ENCODE results near the gene CABCOCO1. TPM values are rescaled to one million over a fixed set of nuclear protein-coding genes. Genes with fewer than 3 reads are reported as not detected.

CABCOCO1 gene
- total and polyA plus RNA-seq, 2 donors, result 0.14 to 0.43 TPM

DNA sequence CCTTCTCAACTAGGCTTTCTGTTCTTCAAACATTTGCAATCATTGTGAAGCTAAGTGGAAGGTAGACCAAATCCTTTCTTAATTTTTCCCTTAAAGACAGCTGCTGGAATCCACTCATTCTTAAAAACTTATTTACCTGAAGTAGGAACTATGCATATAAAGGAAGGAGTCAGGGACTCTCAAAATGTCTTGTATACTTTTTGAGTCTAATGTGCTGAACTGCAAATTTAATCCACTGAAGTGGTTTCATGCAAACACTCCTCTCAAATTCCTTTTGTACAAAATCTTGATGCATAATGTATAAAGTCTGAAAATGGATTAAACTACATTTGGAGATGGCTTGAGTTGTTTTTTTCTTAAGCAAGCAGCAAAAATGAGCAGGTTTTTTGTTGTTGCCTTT, 118.0 kb downstream of the CABCOCO1 start:
- no peak overlapping the region for H3K27ac ChIP-seq (ENCODE audit: low read depth in 1 of 2, low read length in 1 of 2)
- no peak overlapping the region for H3K4me3 ChIP-seq (ENCODE audit: low read length in 2 of 2)
- no peak for DNase-seq (ENCODE audit: low read depth in 6 of 9, low spot score in 9 of 9)
- H3K27me3 ChIP-seq (ENCODE audit: control insufficient read depth in 2 of 2, insufficient read depth in 1 of 2, low read length in 1 of 2), result no peaks in the 10 kb centered on the region
- H3K36me3 ChIP-seq (ENCODE audit: control insufficient read depth in 2 of 2, insufficient read depth in 2 of 2, low read length in 1 of 2), result no peaks in the 10 kb centered on the region
- no peaks in the 10 kb centered on the region for H3K9me3 ChIP-seq (ENCODE audit: control insufficient read depth in 2 of 2, insufficient read depth in 1 of 2, low read length in 1 of 2)
- H3K4me1 ChIP-seq (ENCODE audit: control insufficient read depth in 2 of 2, insufficient read depth in 2 of 2, low read length in 2 of 2), result no peaks in the 10 kb centered on the region

DNA sequence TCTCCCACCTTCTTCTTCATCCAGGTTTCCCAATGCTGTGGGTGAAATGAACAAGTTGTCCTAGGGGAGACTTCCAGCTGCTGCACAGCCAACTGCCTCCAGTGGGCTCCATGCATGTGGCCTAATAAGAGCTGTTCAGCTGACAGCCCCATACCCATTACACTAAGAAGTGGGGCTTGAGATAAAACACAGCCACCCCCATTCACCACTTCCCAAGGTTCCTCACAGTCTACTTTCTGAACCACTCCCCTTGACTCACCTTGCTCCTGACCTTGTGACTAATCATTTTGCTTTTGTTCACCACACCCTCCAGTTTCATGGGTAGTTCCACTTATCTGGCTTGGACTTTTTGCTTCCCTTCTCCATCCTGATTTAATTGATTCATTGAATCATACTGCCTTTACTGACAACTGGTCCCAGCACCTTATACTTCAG, 119.3 kb downstream of the CABCOCO1 start:
- DNase-seq (ENCODE audit: low read depth in 6 of 9, low spot score in 9 of 9), result no peak
- Histone ChIP-seq H3K9me3 (ENCODE audit: control insufficient read depth in 2 of 2, insufficient read depth in 1 of 2, low read length in 1 of 2) (no peaks in the 10 kb centered on the region), H3K27ac (ENCODE audit: low read depth in 1 of 2, low read length in 1 of 2) (no peak overlapping the region), H3K4me3 (ENCODE audit: low read length in 2 of 2) (no peak overlapping the region), H3K4me1 (ENCODE audit: control insufficient read depth in 2 of 2, insufficient read depth in 2 of 2, low read length in 2 of 2) (no peaks in the 10 kb centered on the region), H3K27me3 (ENCODE audit: control insufficient read depth in 2 of 2, insufficient read depth in 1 of 2, low read length in 1 of 2) (no peaks in the 10 kb centered on the region), H3K36me3 (ENCODE audit: control insufficient read depth in 2 of 2, insufficient read depth in 2 of 2, low read length in 1 of 2) (no peaks in the 10 kb centered on the region)

DNA sequence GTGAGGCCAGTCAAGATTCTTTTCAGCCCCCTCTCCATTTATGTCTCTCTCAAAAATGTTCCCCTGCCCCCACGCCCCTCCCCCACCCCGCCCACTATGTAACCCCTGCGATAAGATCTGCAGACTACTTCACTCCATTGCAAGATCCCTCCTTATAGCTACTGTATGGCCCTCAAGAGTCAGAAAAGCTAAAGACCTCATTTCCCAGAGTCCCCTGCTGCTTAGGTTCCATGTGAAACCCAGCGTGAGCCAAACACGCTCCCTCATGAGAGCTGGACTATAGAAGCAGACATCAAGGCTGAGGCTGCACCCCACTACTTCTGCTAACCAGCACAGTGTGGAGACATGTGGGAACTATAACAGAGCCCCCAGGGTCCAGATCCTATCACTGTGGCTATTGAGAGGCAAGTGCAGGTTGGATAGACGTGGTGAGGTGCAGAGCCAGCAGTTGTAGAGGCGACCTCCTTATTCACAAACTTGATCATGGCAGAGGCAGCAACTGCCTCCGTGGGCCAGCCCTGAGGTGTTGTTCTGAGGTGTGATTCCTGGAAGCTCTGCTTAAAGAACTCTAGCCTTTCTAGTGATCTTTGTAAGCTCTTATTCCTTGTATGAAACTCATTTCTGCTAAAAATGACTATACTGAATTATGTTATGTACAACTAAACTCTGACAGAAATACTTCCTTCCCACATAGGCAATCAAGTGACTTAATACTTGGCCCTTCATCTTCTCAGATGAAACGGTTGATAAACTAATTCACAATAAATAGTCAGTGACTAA, 121.8 kb downstream of the CABCOCO1 start:
- Histone ChIP-seq H3K4me3 (ENCODE audit: low read length in 2 of 2) (no peak overlapping the region), H3K36me3 (ENCODE audit: control insufficient read depth in 2 of 2, insufficient read depth in 2 of 2, low read length in 1 of 2) (no peaks in the 10 kb centered on the region), H3K9me3 (ENCODE audit: control insufficient read depth in 2 of 2, insufficient read depth in 1 of 2, low read length in 1 of 2) (no peaks in the 10 kb centered on the region), H3K27ac (ENCODE audit: low read depth in 1 of 2, low read length in 1 of 2) (no peak overlapping the region), H3K4me1 (ENCODE audit: control insufficient read depth in 2 of 2, insufficient read depth in 2 of 2, low read length in 2 of 2) (no peaks in the 10 kb centered on the region), H3K27me3 (ENCODE audit: control insufficient read depth in 2 of 2, insufficient read depth in 1 of 2, low read length in 1 of 2) (no peaks in the 10 kb centered on the region)
- no peak for DNase-seq (ENCODE audit: low read depth in 6 of 9, low spot score in 9 of 9)
- 84% methylated on average over 9 of the region's 9 CpGs for WGBS

DNA sequence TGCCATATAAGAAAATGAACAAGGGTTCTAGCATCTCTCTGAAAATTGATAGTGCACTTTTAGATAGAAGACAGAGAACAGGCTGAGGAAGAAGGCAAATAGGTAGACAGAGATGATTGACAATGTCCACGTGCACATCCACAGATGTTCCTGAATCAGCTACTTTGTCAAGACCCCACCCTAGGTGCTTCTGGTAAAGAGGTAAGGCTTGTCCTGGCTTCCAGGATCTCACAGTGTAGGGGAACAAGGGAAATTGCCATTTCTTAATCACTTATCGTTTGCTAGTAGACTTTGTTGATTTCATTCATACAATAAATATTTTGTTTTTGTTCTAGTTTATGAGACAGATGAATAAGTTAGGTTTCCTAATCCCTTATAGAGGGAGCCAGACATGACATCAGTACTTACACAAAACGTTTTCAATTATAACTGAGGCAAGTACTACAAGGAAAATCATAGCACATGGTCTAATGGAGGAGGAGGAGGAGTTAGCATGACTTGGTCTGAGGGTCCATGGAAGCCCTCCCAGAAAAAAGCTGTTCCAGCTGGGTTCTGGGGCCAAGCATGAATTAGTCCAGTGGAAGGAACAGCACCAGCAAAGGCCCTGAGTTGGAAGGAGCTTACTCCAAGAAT, 122.9 kb downstream of the CABCOCO1 start:
- H3K27me3 ChIP-seq (ENCODE audit: control insufficient read depth in 2 of 2, insufficient read depth in 1 of 2, low read length in 1 of 2), result no peaks in the 10 kb centered on the region
- 92% methylated on average over 3 of the region's 3 CpGs for WGBS
- no peaks in the 10 kb centered on the region for H3K4me1 ChIP-seq (ENCODE audit: control insufficient read depth in 2 of 2, insufficient read depth in 2 of 2, low read length in 2 of 2)
- no peak overlapping the region for H3K4me3 ChIP-seq (ENCODE audit: low read length in 2 of 2)
- H3K9me3 ChIP-seq (ENCODE audit: control insufficient read depth in 2 of 2, insufficient read depth in 1 of 2, low read length in 1 of 2), result no peaks in the 10 kb centered on the region
- no peaks in the 10 kb centered on the region for H3K36me3 ChIP-seq (ENCODE audit: control insufficient read depth in 2 of 2, insufficient read depth in 2 of 2, low read length in 1 of 2)
- no peak for DNase-seq (ENCODE audit: low read depth in 6 of 9, low spot score in 9 of 9)
- no peak overlapping the region for H3K27ac ChIP-seq (ENCODE audit: low read depth in 1 of 2, low read length in 1 of 2)

DNA sequence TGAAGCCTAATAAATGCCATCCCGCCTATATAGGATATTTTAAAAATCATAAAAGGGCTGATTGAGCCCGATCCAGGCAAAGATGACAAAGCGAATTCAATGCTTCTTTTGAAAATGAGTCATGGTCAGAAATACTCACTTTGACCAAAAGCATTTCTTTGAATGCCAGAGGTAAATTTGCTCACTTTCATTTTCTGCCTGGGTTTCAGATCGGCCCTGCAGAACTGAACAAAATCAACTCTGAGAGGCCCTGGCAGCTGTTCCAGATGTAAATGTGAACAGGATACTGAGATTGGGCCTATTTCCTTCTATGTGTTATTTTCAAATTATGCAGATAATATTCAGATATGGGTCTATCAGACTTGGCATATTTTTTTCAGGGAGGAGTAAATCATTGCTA, 124.0 kb downstream of the CABCOCO1 start:
- no peak overlapping the region for H3K27ac ChIP-seq (ENCODE audit: low read depth in 1 of 2, low read length in 1 of 2)
- no peaks in the 10 kb centered on the region for H3K4me1 ChIP-seq (ENCODE audit: control insufficient read depth in 2 of 2, insufficient read depth in 2 of 2, low read length in 2 of 2)
- WGBS, result 41% methylated on average over 4 of the region's 4 CpGs
- no peaks in the 10 kb centered on the region for H3K36me3 ChIP-seq (ENCODE audit: control insufficient read depth in 2 of 2, insufficient read depth in 2 of 2, low read length in 1 of 2)
- DNase-seq (ENCODE audit: low read depth in 6 of 9, low spot score in 9 of 9), result no peak
- no peaks in the 10 kb centered on the region for H3K9me3 ChIP-seq (ENCODE audit: control insufficient read depth in 2 of 2, insufficient read depth in 1 of 2, low read length in 1 of 2)
- H3K4me3 ChIP-seq (ENCODE audit: low read length in 2 of 2), result no peak overlapping the region
- H3K27me3 ChIP-seq (ENCODE audit: control insufficient read depth in 2 of 2, insufficient read depth in 1 of 2, low read length in 1 of 2), result no peaks in the 10 kb centered on the region

DNA sequence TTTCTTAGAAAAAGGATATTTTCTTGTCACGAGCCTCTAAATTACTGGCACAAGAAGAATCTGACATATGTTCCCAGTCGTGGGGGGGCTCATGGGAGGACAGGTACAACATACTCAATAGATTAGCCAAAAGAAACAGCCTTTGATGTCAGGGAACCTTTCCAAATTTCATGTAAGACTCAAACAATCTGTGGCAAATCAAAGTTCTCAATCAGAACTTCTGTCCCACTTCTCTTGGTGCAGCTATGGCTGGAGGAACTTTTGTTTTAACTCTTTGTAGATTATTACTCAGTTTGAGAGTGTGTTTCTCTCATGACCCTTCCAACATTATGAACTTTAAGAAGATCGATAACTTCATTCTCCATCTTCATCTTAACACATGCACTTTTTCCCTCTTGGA, 124.4 kb downstream of the CABCOCO1 start:
- Histone ChIP-seq H3K27me3 (ENCODE audit: control insufficient read depth in 2 of 2, insufficient read depth in 1 of 2, low read length in 1 of 2) (no peaks in the 10 kb centered on the region), H3K27ac (ENCODE audit: low read depth in 1 of 2, low read length in 1 of 2) (no peak overlapping the region), H3K4me1 (ENCODE audit: control insufficient read depth in 2 of 2, insufficient read depth in 2 of 2, low read length in 2 of 2) (no peaks in the 10 kb centered on the region), H3K9me3 (ENCODE audit: control insufficient read depth in 2 of 2, insufficient read depth in 1 of 2, low read length in 1 of 2) (no peaks in the 10 kb centered on the region), H3K4me3 (ENCODE audit: low read length in 2 of 2) (no peak overlapping the region), H3K36me3 (ENCODE audit: control insufficient read depth in 2 of 2, insufficient read depth in 2 of 2, low read length in 1 of 2) (no peaks in the 10 kb centered on the region)
- no peak for DNase-seq (ENCODE audit: low read depth in 6 of 9, low spot score in 9 of 9)
- 83% methylated on average over 3 of the region's 3 CpGs for WGBS

DNA sequence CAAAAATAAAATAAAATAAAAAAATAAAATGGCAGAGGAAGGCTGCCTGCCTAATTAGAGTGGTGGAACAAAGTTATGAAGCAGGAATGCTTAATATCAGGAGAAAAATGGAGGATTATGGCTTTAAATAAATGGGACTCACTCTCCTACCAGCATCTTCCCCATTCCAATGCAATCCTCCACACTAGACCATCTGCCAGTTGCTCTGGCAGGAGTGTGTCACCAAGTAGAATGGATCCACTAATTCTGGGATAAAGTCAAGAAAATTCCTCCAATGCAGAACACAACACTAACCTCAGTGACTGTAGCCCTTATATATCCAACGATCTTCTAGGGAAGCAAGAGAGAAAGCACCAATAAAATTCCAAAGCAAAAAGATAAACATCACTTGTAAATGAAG, 126.3 kb downstream of the CABCOCO1 start:
- H3K27me3 ChIP-seq (ENCODE audit: control insufficient read depth in 2 of 2, insufficient read depth in 1 of 2, low read length in 1 of 2), result no peaks in the 10 kb centered on the region
- no peak overlapping the region for H3K4me3 ChIP-seq (ENCODE audit: low read length in 2 of 2)
- H3K4me1 ChIP-seq (ENCODE audit: control insufficient read depth in 2 of 2, insufficient read depth in 2 of 2, low read length in 2 of 2), result no peaks in the 10 kb centered on the region
- H3K27ac ChIP-seq (ENCODE audit: low read depth in 1 of 2, low read length in 1 of 2), result no peak overlapping the region
- H3K9me3 ChIP-seq (ENCODE audit: control insufficient read depth in 2 of 2, insufficient read depth in 1 of 2, low read length in 1 of 2), result no peaks in the 10 kb centered on the region
- 93% methylated on average over 1 of the region's 1 CpG for WGBS
- H3K36me3 ChIP-seq (ENCODE audit: control insufficient read depth in 2 of 2, insufficient read depth in 2 of 2, low read length in 1 of 2), result no peaks in the 10 kb centered on the region
- DNase-seq (ENCODE audit: low read depth in 6 of 9, low spot score in 9 of 9), result no peak

DNA sequence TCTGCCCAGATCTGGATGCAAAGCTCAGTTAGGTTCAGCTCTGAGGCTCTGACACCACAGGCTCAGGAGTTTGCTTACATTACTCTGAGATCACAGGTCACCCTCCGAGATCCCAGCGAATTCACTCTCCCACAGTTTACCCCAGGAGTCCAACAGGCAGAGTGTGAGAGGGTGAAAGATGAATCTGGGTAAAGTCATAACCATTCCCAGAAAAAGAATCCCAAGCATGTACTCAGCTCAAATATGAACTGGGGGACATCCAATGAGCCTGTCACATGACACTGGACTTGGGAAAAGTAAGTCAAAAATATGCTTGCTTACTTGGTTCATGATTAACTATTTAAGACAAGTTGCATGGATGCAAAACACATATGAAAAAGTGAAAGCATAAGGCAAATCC, 128.5 kb downstream of the CABCOCO1 start:
- WGBS, result 94% methylated on average over 2 of the region's 2 CpGs
- no peak for DNase-seq (ENCODE audit: low read depth in 6 of 9, low spot score in 9 of 9)

DNA sequence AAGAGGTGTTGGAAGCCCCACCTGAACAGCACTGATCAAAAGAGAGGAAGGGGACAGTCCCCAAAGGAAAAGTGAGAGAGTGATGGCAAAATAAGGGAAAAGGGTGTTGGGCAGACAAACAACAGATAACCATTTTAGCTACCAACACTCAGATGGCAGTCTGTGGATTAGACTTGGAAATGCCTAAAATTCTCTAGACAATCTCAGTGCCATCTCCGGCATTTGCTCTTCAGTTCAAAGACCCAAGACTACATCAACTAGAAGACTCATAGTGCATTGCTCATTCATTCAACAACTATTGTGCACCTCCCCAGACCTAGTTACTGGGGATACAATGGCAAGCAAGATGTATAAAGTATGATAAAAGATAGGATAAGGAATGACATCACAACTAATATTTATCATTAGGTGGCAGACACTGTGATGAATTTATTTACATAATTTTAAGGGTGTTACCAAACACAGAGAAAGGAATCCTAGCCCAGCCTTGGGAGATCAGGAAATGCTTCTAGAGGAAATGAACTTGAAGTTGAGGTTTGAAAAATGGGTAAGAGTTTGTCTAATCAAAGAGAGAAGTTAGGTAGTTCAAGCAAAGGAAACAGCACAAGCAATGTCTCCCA, 129.5 kb downstream of the CABCOCO1 start:
- H3K36me3 ChIP-seq (ENCODE audit: control insufficient read depth in 2 of 2, insufficient read depth in 2 of 2, low read length in 1 of 2), result no peaks in the 10 kb centered on the region
- no peak overlapping the region for H3K4me3 ChIP-seq (ENCODE audit: low read length in 2 of 2)
- no peak overlapping the region for H3K27ac ChIP-seq (ENCODE audit: low read depth in 1 of 2, low read length in 1 of 2)
- 96% methylated on average over 1 of the region's 1 CpG for WGBS
- no peaks in the 10 kb centered on the region for H3K27me3 ChIP-seq (ENCODE audit: control insufficient read depth in 2 of 2, insufficient read depth in 1 of 2, low read length in 1 of 2)
- no peak for DNase-seq (ENCODE audit: low read depth in 6 of 9, low spot score in 9 of 9)
- no peaks in the 10 kb centered on the region for H3K9me3 ChIP-seq (ENCODE audit: control insufficient read depth in 2 of 2, insufficient read depth in 1 of 2, low read length in 1 of 2)
- H3K4me1 ChIP-seq (ENCODE audit: control insufficient read depth in 2 of 2, insufficient read depth in 2 of 2, low read length in 2 of 2), result no peaks in the 10 kb centered on the region

More for the DNA sequence above, 128.5 kb downstream of the CABCOCO1 start:
- Histone ChIP-seq H3K27ac (ENCODE audit: low read depth in 1 of 2, low read length in 1 of 2) (no peak overlapping the region), H3K36me3 (ENCODE audit: control insufficient read depth in 2 of 2, insufficient read depth in 2 of 2, low read length in 1 of 2) (no peaks in the 10 kb centered on the region), H3K4me3 (ENCODE audit: low read length in 2 of 2) (no peak overlapping the region), H3K27me3 (ENCODE audit: control insufficient read depth in 2 of 2, insufficient read depth in 1 of 2, low read length in 1 of 2) (no peaks in the 10 kb centered on the region), H3K9me3 (ENCODE audit: control insufficient read depth in 2 of 2, insufficient read depth in 1 of 2, low read length in 1 of 2) (no peaks in the 10 kb centered on the region), H3K4me1 (ENCODE audit: control insufficient read depth in 2 of 2, insufficient read depth in 2 of 2, low read length in 2 of 2) (no peaks in the 10 kb centered on the region)
